Mesothelial cell of epicardium (in vitro differentiated cells): Measurements from ENCODE around the gene MICAL2. TPM values are rescaled to one million over a fixed set of nuclear protein-coding genes. Genes with fewer than 3 reads are reported as not detected.

Experiments
- DNase-seq, 2 experiments: peaks; one replicate each; pipeline ENCODE4 v3.0.0; 2021; ENCODE audit warnings: low spot score in 2 of 2; ENCODE audit not compliant: unreplicated experiment in 2 of 2
- H3K27ac Mint-ChIP-seq: 2 replicates; pipeline ENCODE4 v1.8.0; 2021; ENCODE audit warnings: mixed read lengths
- H3K27me3 Mint-ChIP-seq: 2 replicates; pipeline ENCODE4 v1.8.0; 2021; ENCODE audit warnings: low read depth, mixed read lengths
- H3K36me3 Mint-ChIP-seq: 2 replicates; pipeline ENCODE4 v1.8.0; 2021; ENCODE audit warnings: mixed read lengths
- H3K4me1 Mint-ChIP-seq: 2 replicates; pipeline ENCODE4 v1.8.0; 2021; ENCODE audit warnings: mixed read lengths
- H3K4me3 Mint-ChIP-seq: 2 replicates; pipeline ENCODE4 v1.8.0; 2021; ENCODE audit warnings: mild to moderate bottlenecking, moderate library complexity, mixed read lengths
- H3K9me3 Mint-ChIP-seq: 2 replicates; pipeline ENCODE4 v1.8.0; 2021; ENCODE audit warnings: mixed read lengths
- CTCF ChIP-seq: fragments of 200-600 bp; sonication (generic); IDR thresholded peaks from one replicate; pipeline ENCODE4 v1.5.0; 2021; ENCODE audit warnings: antibody characterized with exemption; ENCODE audit not compliant: unreplicated experiment
- total RNA-seq: library from RNA; stranded (reverse); gene quantifications from 3 replicates; pipeline ENCODE4 v1.2.1, GENCODE V29; 2021

The MICAL2 gene
- total RNA-seq, 1 donor from 2014 or later: 15.0 TPM

DNA sequence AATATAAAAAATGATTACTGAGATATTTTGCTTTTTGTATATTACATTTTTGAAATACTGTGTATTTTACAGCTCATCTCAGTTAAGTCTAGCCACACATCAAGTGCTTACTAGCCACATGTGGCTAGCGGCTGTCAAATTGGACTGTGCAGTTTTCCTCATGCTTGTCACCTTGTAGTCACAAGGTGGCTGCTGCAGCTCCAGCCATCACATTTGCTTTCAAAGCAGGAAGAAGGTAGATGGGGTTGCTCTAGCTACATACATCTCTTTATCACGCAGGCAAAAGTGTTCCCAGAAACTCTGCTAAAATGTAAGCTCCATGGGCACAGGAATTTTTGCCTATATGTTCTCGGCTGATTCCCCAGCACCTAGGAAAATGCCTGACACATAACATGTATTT lies 61.5 kb downstream of the MICAL2 start:
- no peak overlapping the region for H3K4me3 Mint-ChIP-seq
- DNase-seq: no peak
- H3K9me3 Mint-ChIP-seq: no peaks in the 10 kb centered on the region
- no peaks in the 10 kb centered on the region for H3K36me3 Mint-ChIP-seq
- H3K4me1 Mint-ChIP-seq: peaks cover 3% of the 10 kb centered on the region
- H3K27me3 Mint-ChIP-seq: no peaks in the 10 kb centered on the region
- no peak overlapping the region for H3K27ac Mint-ChIP-seq
- no peak for TF ChIP-seq CTCF

DNA sequence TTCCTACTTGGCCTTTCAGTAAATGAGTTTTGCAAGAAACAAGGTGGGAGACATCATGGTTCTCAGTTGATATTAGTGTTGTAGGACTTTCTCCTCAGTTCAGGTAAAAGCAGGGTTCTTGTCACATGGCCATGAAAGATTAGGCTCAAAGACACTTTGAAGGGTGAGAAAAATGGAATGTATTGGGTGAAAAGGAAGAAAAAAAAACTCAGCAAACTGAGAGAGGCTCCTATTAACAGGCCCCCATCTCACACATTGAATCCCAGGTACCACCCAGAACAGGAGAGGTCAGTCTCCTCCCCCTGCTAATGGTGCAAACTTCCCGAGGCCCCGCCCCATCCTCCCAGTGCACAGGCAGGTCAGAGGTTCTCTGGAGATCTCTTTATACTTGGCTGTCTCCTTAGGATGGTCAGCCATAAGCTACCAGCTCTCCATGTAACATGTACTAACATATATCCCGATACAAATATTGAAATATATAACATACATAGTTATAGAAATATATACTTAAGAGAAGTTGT lies 62.2 kb downstream of the MICAL2 start:
- Mint-ChIP-seq H3K4me3 (no peak overlapping the region), H3K27ac (no peak overlapping the region), H3K36me3 (no peaks in the 10 kb centered on the region), H3K4me1 (peaks cover 3% of the 10 kb centered on the region), H3K9me3 (no peaks in the 10 kb centered on the region), H3K27me3 (no peaks in the 10 kb centered on the region)
- no peak for TF ChIP-seq CTCF
- DNase-seq: no peak

- Mint-ChIP-seq H3K27ac (no peak overlapping the region), H3K4me1 (peaks cover 3% of the 10 kb centered on the region), H3K27me3 (no peaks in the 10 kb centered on the region), H3K9me3 (no peaks in the 10 kb centered on the region), H3K4me3 (no peak overlapping the region), H3K36me3 (no peaks in the 10 kb centered on the region)
- no peak for TF ChIP-seq CTCF
- no peak for DNase-seq
Observed at GRCh38 chr11:12173111-12173510, 62.7 kb downstream of the MICAL2 start.

GRCh38 chr11:12174128-12174476 lies 63.7 kb downstream of the MICAL2 start:
- Mint-ChIP-seq H3K36me3 (no peaks in the 10 kb centered on the region), H3K4me1 (peaks cover under 1% of the 10 kb centered on the region), H3K27me3 (no peaks in the 10 kb centered on the region), H3K27ac (no peak overlapping the region), H3K9me3 (no peaks in the 10 kb centered on the region), H3K4me3 (no peak overlapping the region)
- TF ChIP-seq CTCF: no peak
- no peak for DNase-seq

DNA sequence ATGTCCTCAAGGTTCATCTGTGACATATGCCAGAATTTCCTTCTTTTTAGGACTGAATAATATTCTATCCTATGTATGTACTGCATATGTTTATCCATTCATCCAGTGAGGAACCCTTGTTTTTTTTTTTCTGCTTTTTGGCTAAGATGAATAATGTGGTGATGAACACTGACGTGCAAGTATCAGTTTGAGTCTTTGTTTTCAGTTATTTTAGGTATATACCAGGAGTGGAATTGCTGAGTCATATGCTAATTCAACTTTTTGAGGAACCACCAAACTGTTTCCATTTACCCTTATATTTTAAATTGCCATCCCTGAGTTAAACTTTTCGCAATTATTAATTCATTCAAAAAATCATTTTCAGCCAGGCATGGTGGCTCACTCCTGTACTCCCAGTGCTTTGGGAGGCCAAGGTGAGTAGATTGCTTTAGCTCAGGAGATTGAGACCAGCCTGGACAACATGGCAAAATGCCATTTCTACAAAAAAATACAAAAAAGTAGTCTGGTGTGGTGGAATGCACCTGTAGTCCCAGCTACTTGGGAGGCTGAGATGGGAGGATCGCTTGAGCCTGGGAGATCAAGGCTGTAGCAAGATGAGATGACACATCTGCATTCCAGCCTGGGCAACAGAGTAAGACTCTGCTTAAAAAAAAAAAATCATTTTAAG lies 64.2 kb downstream of the MICAL2 start:
- H3K36me3 Mint-ChIP-seq: no peaks in the 10 kb centered on the region
- no peaks in the 10 kb centered on the region for H3K4me1 Mint-ChIP-seq
- no peak overlapping the region for H3K27ac Mint-ChIP-seq
- no peak for DNase-seq
- TF ChIP-seq CTCF: no peak
- H3K4me3 Mint-ChIP-seq: no peak overlapping the region
- H3K9me3 Mint-ChIP-seq: no peaks in the 10 kb centered on the region
- H3K27me3 Mint-ChIP-seq: no peaks in the 10 kb centered on the region
